SW 1271 (cell line): Measurements from ENCODE around the gene CCDC170.
"Not testable (repeated sequence)": the region's sequence is repeated elsewhere in the genome, so short reads cannot be mapped to it uniquely, and the experiment has no call there.

ENCODE experiments used
- DNase-seq, 2 experiments: peaks; one replicate each; lab custom pipeline; 2025; lab: John Stamatoyannopoulos, UW

The CCDC170 gene, protein sequence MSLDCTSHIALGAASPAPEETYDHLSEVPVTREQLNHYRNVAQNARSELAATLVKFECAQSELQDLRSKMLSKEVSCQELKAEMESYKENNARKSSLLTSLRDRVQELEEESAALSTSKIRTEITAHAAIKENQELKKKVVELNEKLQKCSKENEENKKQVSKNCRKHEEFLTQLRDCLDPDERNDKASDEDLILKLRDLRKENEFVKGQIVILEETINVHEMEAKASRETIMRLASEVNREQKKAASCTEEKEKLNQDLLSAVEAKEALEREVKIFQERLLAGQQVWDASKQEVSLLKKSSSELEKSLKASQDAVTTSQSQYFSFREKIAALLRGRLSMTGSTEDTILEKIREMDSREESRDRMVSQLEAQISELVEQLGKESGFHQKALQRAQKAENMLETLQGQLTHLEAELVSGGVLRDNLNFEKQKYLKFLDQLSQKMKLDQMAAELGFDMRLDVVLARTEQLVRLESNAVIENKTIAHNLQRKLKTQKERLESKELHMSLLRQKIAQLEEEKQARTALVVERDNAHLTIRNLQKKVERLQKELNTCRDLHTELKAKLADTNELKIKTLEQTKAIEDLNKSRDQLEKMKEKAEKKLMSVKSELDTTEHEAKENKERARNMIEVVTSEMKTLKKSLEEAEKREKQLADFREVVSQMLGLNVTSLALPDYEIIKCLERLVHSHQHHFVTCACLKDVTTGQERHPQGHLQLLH

DNA sequence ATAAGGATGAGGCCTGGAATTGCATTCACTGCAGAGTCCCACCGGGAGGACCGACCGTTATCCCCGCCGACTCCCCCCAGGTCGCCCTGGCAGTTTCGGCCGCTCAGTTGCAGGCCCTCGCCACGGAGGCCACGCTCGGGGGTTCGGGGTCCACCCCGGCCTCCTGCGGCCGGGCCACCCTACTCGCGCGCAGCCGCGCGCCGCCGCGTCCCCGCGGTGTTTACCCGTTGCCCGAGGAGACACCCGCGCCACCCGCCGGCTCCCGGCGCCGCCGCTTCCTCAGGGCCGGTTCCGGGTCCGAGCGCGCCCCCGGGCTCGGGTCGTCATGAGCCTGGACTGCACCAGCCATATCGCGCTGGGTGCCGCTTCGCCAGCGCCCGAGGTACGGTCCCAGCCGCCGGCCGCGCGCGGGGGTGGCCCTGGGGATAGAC, at the start of gene CCDC170:
TSS of gene CCDC170 (plus strand) at position 214 of the 431 bp plus-strand sequence. CDS start at position 326, 112 bp downstream.
- no peak for DNase-seq

DNA sequence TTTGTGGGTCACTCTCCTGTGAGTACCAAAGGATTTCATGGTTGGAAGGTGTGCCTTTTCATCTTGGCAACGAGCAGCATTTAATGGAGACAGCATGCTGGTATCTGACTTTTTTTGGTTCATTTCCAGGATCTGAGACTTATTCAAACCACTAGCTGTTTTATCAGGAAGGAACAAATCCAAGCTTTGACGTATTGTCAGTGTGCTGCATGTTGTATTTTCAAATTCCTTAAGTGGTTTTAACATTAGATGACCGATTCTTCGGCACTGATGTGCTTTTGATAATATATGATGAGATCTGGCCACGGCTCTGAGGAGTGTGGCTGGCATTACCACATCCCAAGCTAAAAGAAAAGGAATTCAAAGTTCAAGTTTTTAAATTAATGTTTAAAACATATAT, 48.3 kb upstream of the CCDC170 start:
- no peak for DNase-seq

DNA sequence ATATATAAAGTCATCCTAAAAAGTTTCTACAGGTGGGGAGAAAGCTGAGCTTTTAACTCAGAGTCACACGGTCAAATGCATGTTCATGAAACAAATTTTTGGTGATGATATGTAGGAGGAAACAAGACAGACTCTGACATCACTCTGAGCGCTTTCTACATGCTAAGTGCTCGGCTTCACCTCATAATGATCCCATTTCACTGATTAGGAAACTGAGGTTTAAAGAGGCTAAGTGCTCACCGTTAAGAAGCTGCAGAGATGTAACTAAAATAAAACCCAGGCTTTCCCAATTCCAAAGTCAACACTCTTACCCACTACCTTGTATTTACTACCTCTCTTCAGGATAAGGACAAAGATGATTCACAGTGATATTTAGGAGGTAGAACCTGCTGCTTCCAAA, 46.6 kb upstream of the CCDC170 start:
- DNase-seq, result no peak

DNA sequence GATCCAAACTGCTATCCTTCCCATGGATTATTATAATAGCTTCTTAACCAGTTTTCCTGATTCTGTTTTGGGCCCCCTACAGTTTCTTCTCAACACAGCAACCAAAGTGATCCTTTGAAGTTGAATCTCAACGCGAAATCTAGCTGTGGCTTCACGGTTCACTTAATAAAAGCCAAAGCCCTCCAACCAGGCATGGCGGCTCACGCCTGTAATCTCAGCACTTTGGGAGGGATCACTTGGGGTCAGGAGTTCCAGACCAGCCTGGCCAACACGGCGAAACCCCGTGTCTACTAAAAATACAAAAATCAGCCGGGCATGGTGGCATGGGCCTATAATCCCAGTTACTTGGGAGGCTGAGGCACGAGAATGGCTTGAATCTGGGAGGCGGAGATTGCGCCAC, 45.2 kb upstream of the CCDC170 start:
- no peak for DNase-seq

DNA sequence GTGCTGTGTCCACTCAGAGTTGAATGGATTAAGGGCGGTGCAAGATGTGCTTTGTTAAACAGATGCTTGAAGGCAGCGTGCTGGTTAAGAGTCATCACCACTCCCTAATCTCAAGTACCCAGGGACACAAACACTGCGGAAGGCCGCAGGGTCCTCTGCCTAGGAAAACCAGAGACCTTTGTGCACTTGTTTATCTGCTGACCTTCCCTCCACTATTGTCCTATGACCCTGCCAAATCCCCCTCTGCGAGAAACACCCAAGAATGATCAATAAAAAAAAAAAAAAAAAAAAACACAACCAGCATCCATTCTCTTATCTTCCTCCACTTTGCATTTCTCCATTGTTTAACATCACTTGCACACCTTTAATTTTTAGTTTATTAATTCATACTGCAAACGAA, 42.9 kb upstream of the CCDC170 start:
- DNase-seq, result not testable (repeated sequence)

DNA sequence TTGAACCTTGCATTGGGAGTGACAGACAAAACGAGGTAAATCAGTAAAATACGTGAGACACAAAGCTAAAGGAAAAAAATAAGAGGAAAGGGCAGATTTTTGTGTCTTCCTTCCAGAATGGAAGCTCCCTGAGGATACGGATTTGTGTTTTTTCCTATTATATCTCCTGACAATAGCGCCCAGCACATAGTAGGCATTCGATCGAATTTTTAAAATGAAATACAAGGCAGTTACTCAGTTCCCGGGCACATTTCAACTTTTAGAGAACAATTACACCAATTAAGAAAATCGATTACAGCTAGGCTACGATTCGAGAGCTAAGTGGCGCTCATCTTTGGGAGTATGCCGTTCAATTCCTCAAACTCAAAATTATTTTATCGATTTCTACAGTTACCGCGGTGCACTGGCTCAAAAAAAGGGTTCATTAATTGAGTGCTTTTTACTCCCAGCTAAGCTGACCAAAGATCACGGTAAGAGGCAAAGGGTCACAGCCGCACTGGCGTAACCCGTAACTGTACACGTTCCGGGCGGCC, 42.3 kb upstream of the CCDC170 start:
- DNase-seq, result no peak

DNA sequence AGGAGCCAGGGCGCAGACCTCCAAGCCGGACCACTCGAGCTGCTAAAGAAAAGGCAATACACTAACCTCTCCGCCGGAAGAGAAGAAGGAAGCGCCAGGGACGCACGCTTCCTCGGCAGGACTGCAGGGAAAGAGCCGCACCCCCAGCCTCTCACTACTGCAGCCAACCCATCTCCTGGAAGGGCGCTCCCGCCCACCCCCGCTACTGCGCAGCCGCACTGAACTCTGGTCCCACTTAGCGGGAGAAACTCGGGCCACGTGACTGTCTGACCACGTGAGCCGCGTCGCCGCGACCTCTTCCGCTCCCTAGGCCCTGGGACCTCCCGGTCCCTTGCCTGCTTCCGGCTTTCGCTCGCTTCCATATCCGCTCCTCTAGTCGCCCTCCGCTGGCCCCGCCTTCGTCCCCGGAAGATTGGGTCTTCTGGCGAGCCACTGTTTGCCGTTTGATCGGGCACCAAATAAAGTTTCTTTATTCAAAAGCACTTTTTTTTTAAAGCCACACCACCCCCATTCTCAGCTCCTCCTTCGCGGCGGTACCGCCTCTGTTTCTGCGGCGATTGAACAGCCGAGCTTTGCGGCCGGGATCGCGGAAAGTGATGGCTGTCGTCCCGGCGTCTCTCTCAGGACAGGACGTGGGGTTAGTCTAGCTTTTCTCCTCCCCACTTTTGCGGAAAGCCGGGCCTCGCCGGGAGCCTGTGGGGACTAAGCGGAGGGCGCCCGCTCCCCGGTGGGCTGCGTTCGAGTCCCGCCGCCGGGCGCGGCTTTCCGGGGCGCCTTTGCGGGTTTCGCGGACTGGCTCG, 41.7 kb upstream of the CCDC170 start, which contains the start of gene RMND1:
TSS of gene RMND1 (minus strand) at position 177 of the 800 bp plus-strand sequence. CDS start 6,315 bp downstream, outside the sequence.
- DNase-seq, result peak; percentile 99 to 100

DNA sequence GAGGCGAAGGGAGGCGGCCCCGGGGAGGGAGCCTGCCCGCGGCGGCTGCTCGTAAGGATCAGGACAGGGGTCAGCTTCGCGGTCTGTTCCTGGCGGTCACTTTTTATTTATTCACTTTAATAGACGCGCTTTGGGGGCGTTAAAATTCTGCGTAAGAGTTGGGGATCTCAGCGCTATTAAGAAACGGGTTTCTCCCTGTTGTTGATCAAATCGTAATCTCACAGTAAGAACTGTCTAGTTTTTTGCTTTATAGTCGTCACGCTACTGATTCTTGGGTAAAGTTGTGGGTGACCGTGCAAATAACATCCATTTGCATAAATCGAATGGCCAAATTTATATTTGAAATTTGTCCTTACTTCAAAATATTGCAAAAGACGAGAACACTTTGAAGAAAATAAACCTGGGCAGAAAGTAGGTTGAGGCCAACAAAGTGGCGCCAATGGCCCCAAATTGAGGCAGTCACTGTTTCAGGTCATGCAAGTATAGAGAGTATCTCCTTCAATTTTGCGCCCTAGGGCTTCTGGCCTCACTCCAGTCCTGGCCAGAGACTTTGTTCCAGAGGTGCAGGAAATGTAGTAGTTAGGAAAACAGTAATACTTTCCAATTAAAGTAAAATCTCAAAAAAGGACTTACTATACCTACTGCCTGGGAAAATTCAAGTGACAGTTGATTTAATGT, 40.9 kb upstream of the CCDC170 start:
- DNase-seq, result no peak

DNA sequence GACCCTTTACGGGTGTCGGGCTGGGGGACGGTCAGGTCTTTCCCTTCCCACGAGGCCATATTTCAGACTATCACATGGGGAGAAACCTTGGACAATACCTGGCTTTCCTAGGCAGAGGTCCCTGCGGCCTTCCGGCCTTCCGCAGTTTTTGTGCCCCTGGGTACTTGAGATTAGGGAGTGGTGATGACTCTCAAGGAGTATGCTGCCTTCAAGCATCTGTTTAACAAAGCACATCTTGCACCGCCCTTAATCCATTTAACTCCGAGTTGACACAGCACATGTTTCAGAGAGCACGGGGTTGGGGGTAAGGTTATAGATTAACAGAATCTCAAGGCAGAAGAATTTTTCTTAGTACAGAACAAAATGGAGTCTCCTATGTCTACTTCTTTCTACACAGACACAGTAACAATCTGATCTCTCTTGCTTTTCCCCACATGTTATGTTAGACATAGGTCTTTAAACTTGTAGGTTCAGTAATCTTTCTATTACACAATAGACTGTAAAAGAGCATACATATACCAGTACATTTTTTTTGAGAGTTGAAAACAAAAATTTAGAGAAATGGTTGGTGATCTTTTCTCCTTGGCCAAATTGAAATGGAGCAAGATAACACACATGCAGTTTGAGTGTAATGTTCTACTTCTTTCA, 37.9 kb upstream of the CCDC170 start:
- DNase-seq, result not testable (repeated sequence)

DNA sequence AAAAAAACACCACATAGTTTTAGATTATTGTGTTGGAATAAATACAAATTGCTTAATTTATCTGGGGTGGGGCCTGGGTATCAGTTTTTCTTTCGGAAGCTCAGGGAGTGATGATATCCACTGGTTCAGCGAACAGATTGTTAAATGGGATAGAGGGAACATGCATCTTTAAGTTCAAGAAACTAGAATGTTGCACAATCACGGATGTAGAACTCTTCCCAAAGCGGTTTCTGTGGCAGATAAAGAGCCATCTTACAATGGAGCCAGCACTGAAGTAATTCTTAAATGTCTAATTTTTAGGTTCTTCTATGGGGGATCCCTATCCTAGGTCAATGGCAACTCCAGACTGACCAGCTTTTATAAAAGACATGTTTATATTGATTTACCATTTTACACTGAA, 32.1 kb upstream of the CCDC170 start:
- no peak for DNase-seq

DNA sequence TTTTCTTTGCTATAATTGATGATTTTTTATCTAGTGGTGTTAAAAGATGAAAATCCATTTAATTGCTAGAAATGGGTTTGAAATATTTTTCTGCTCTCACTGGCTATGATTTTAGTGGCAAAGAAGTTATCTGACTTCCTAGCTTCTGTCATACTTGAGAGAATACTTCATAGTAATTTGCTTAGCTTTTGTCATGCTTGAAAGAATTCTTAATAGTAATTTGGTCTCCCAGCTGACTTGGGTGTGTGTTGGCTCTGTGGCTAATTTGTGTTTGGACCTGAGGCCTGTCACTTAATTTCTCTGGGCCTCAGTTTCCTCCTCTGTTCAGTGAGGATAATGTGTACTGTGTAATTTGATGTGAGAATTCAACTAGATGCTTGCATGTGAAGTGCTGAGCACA, 29.1 kb upstream of the CCDC170 start:
- DNase-seq, result no peak

DNA sequence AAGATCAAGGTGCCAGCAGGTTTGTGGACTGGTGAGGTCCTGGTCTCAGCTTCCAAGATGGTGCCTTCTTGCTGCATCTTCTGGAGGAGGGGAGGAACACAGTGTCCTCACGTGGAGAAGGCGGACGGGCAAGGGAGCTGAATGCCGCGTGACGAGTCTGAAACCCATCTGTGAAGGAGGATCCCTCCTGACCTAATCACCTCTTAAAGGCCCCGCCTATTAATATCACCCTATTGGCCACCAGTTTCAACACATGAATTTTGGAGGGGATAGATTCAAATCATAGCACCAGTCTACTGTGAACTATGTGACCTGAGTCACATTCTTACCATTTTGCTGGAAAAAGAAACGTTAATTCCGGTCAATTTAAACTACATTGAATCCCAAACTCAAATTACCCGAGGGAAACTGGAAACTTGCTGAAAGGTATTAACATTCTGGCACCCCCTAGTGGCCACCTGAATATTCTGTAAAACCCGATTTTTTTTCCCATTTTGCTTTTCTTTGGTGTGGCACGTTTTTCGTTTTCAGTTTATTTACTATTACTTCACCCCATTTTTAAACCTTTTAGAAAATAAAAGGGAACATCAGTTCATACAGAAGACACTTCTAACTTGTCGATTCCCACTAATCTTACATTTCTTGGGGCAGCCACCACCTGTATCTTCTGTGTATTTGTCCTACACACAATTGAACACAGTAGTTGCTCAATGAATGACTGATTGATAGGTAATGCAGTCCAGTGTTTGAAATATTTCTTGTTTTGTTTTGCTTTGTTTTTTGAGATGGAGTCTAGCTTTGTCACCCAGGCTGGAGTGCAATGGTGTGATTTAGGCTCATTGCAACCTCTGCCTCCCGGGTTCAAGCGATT, 17.9 kb upstream of the CCDC170 start:
- peak in 1 of 2 experiments; percentile 28 for DNase-seq

DNA sequence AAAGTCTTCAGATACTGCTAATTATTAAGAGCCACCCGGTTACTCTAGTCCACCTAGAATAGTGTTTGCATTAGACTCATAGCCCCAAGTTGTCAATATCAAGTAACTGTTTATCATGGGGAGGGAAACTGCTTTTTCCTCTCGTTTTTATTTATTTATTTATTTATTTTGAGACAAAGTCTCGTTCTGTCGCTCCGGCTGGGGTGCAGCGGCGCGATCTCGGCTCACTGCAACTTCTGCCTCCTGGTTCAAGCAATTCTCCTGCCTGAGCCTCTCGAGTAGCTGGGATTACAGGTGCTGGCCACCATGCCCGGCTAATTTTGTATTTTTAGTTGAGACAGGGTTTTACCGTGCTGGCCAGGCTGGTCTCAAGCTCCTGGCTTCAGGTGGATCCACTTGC, 16.1 kb upstream of the CCDC170 start:
- DNase-seq, result no peak

DNA sequence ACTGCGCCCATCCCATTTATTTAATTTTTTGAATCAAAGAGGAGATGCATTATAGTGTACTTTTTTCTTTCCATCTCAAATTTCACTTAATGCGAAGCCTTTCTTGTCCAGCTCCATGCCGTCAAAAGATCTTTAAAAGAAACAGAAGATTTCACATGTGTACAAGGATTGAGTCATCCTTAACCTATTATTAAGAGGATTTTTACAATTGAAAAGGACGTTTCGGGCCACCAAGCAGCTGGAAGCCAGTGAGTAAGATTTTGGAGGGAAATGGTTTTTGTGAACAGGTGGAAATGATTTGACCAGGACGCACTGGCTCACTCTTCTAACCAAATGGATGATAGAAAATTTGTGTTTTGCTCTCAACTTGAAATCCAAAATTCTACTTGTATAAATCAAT, 15.1 kb upstream of the CCDC170 start:
- no peak for DNase-seq

DNA sequence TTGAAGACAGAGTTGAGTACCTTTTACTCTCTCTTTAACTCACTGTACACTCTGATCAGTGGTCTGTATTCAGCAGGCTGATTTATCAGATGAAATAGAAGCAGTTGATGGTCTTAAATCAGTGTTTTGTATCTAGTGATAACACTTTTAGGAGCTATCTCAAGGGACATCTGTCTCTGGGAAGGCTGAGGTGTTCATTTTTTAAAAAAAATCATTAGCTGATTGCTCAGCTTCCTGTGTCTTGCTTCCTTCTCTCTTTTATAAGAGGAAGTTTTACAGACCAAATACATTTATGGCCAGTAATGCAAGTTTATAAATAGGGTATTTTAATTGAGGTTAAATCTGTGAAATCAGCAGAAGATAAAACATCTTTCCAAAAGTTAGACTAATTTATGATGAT, 12.0 kb upstream of the CCDC170 start:
- DNase-seq, result no peak

DNA sequence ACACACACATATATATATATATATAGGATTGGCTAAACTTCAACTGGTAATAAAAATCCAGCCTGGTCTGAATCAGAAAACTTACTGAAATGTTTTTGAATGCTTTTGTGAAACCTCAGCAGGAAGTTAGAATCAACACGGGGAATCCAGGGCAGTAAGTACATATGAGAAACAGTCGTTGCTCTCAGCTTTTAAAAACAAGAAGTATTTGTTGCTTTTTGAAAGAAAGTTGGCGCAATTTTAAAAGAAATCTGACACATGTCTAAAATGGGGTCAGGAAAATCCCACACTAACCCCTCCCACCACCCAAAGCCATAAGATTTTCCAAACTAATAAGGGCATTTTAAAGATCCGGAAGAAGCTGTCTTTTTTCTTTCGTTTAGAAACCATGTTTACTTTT, 11.5 kb upstream of the CCDC170 start:
- no peak for DNase-seq

DNA sequence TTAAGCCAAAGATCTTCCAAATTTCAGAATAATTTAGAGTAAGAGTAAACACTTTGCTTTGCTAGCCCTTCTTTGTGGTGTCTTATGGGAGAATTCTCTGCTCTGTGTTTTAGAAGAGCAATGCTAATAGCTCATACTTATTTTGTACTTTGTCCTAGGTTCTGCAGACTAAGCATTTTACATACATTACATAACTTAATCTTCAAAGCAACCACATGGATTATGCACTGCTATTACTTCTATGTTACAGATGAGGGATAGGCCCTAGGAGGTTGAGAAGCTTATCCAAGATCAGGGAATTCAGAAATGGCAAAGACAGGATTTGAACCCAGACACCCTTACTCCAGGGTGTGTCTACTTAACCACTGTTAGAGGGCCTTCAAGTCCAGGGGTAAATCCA, 9.8 kb upstream of the CCDC170 start:
- DNase-seq, result no peak

DNA sequence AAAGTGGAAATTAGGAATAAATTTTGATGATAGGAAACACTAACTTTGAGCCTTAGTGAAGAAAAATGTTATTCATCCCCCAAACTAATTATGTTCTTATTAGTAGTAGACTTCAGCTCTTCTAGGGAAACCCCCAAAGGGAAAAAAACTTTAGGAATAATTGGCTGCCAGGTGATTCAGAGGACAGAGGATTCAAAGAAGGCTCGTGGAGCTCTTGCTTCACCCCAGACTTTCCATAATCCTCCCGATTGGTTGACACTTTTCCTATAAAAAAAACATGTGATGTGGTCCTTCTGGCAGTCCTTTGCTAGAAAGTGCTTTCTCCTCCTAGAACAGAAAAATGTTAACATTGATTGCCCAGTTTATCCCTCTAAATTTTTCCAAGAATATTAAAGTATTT, 5.6 kb upstream of the CCDC170 start:
- no peak for DNase-seq

DNA sequence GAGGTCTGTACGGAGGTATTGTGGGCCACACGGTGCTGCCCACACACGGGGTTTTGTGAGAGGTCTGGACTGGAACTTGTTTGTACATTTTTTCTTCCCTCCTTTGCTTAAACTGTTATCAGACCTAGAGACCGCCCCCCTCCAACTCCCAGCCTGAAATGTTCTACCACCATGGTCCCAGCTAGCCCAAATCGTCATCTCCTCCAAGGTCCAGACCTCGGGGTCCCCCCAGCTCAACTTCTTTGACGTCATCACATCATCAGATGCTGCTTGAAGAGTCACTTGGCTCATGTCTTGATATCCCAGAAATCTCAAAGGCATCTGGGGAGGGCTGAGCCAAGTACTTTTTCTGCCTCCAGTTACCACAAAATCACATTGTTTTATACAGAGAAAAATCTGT, 2.8 kb upstream of the CCDC170 start:
- no peak for DNase-seq

DNA sequence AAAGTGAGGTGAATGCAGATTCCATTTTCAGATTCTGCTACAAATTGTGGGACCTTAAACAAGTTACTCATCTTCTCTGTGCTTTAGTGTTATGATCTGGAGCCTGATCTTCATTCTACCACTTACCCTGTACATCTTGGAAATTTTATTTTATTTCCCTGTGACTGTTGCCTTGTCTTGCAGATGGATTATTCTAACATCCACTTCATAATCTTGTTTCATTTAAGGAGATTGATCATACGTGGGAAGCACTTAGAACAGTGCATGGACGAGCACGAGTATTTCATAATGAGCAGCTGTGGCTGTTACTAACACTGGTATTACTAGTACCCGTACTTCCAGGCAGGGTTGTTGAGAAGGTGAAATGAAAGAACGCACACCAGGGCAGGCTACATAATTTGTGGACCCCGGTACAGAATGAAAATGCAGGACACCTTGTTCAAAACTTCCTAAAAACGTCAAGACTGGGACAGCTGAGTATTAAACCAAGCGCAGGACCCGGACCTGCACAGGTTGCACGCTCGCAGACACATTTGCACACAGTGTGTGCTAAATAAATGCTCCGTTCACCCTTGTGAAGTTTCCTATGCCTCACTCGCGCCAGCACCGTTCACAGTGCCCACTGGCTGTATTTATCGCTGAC, 535 bp upstream of the CCDC170 start:
- no peak for DNase-seq
